Stimulated activated CD4-positive, alpha-beta T cell treated with anti-CD3 and anti-CD28 coated beads, Interleukin-4, amount 100 ng/mL, for 4 hours (primary cell): ENCODE data around the gene LRRC49.
"Not testable (repeated sequence)": the region's sequence is repeated elsewhere in the genome, so short reads cannot be mapped to it uniquely, and the experiment has no call there.

ENCODE experiments used
- DNase-seq, 2 experiments: peaks; one replicate each; pipeline ENCODE4 v3.0.0-alpha.2; 2020

Gene LRRC49

GRCh38 chr15:70923311-70924080, 30.9 kb downstream of the LRRC49 start:
- no peak for DNase-seq

GRCh38 chr15:70926914-70927313, 34.3 kb downstream of the LRRC49 start:
- not testable (repeated sequence) for DNase-seq

GRCh38 chr15:70931821-70932220, 39.2 kb downstream of the LRRC49 start:
- no peak for DNase-seq

- no peak for DNase-seq
These were observed 39.8 kb downstream of the LRRC49 start for GRCh38 chr15:70932397-70932796.

GRCh38 chr15:70933411-70933810, 40.8 kb downstream of the LRRC49 start:
- no peak for DNase-seq

GRCh38 chr15:70935631-70936030, 43.0 kb downstream of the LRRC49 start:
- no peak for DNase-seq

- no peak for DNase-seq
These were observed 43.7 kb downstream of the LRRC49 start for GRCh38 chr15:70936326-70936725.

- DNase-seq = not testable (repeated sequence)
These were observed 50.7 kb downstream of the LRRC49 start for GRCh38 chr15:70943285-70943684.

- no peak for DNase-seq
These were observed 55.0 kb downstream of the LRRC49 start for GRCh38 chr15:70947351-70948335.

- DNase-seq = no peak
These were observed 58.3 kb downstream of the LRRC49 start for GRCh38 chr15:70950953-70951352.

- no peak for DNase-seq
These were observed 61.5 kb downstream of the LRRC49 start for GRCh38 chr15:70954171-70954570.

- DNase-seq = no peak
These were observed 62.1 kb downstream of the LRRC49 start for GRCh38 chr15:70954733-70955132.

- no peak for DNase-seq
These were observed 62.5 kb downstream of the LRRC49 start for GRCh38 chr15:70955151-70955550.

- DNase-seq = no peak
These were observed 63.8 kb downstream of the LRRC49 start for GRCh38 chr15:70956201-70956995.

- DNase-seq = no peak
These were observed 69.5 kb downstream of the LRRC49 start for GRCh38 chr15:70962084-70962483.

GRCh38 chr15:70963199-70963598, 70.6 kb downstream of the LRRC49 start:
- DNase-seq = no peak

GRCh38 chr15:70964058-70964457, 71.4 kb downstream of the LRRC49 start:
- no peak for DNase-seq

GRCh38 chr15:70964686-70965085, 72.1 kb downstream of the LRRC49 start:
- DNase-seq = no peak

GRCh38 chr15:70967646-70968045, 75.0 kb downstream of the LRRC49 start:
- no peak for DNase-seq

GRCh38 chr15:70974004-70974832, 81.6 kb downstream of the LRRC49 start:
- DNase-seq = no peak

- DNase-seq = no peak
These were observed 84.2 kb downstream of the LRRC49 start for GRCh38 chr15:70976851-70977250.

GRCh38 chr15:70995383-70995970, 102.9 kb downstream of the LRRC49 start:
- DNase-seq = no peak
